ENCODE data around the gene NME1.
A peak's percentile ranks its signal among the peaks of the same experiment; 100 is the strongest.
"Not testable (repeated sequence)": the region's sequence is repeated elsewhere in the genome, so short reads cannot be mapped to it uniquely, and the experiment has no call there.

The NME1 gene

DNA sequence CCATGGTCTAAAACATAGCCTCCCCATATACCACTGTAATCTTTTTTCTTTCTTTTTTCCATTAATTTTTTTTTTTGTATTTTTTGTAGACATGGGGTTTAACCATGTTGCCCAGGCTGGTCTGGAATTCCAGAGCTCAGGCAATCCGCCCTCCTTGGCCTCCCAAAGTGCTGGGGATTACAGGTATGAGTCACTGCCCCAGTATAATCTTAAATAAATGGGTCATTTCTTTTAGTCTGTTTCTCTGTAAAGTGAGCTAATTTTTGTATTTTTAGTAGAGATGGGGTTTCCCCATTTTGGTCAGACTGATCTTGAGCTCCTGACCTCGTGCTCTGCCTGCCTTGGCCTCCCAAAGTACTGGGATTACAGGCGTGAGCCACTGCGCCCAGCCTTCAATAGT is 5.7 kb upstream of the NME1 start:
- peak; percentile 45 for DNase-seq

DNA sequence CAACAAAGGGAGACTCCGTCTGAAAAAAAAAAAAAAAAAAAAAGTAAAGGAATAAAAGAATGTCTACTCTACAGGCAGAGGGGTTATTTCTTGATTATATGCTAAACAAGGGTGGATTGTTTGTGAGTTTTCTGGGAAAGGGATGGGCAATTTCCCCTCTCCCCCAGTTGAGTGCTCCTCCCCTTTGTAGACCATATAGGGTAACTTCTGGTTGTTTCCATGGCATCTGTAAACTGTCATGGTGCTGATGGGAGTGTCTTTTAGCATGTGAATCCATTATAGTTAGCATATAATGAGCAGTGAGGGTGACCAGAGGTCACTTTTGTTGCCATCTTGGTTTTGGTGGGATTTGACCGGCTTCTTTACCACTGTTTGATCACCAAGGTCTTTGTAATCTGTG is 4.2 kb upstream of the NME1 start:
- DNase-seq: no peak

DNA sequence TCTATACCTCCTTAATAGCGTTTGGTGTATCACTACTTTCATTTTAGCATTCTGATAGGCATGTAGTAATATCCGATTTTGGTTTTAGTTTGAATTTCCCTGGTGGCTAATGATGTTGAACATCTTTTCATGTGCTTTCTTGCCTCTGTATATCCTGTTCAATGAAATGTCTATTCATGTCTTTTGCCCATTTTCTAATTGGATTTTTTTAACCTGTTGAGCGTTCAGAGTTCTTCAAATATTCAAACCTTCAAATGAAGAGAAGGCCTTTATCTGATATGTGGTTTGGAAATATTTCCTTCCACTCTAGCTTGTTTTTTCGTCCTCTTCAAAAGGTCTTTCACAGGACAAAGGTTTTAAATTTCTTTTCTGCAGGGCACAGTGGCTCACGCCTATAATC is 2.4 kb upstream of the NME1 start:
- no peak for DNase-seq

DNA sequence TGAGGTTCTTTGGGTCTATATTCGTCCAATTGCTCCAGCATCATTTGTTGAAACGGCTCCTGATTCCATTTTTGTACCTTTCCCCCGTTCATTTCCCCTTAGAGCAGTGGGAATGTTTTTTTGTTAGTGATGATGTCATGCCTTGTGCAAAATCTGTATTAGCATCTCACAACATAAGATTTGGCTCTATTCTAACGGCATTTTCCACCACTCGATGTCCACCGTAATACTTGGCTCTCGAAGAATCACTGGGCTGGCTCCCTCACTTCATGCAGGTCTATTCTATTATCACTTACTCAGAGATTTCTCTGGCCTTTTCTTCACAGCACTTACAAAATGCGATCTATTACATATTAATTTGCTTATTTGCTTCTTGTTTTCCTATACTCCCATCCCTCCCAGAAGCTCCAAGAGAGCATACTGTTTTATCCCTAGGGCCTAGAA is 571 bp upstream of the NME1 start:
- peak; percentile 44 for DNase-seq

DNA sequence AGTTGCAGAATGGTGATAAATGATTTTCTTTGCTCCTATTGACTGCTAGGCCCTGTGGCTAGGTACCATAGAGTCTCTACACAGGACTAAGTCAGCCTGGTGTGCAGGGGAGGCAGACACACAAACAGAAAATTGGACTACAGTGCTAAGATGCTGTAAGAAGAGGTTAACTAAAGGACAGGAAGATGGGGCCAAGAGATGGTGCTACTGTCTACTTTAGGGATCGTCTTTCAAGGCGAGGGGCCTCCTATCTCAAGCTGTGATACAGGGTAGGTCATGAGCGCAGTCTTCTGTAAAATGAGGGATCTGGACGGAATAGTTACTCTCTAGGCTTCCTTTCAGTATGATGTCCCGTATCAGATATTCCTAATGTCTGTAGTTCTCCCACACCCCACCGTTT is 817 bp downstream of the NME1 start:
- DNase-seq: peak; percentile 25

DNA sequence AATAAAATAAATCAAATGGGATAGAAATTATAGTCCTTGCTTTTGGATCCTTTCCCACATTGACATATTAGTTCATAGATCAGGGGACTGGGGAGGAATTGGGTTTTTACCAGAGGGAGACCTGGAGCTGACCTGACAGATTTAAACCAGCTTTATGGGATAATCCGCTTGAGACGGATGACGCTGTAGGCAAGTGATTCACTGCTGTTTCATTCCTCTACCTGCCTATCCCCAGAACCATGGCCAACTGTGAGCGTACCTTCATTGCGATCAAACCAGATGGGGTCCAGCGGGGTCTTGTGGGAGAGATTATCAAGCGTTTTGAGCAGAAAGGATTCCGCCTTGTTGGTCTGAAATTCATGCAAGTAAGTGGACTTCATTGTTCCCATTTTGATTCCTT is 2.1 kb downstream of the NME1 start:
- DNase-seq: no peak

DNA sequence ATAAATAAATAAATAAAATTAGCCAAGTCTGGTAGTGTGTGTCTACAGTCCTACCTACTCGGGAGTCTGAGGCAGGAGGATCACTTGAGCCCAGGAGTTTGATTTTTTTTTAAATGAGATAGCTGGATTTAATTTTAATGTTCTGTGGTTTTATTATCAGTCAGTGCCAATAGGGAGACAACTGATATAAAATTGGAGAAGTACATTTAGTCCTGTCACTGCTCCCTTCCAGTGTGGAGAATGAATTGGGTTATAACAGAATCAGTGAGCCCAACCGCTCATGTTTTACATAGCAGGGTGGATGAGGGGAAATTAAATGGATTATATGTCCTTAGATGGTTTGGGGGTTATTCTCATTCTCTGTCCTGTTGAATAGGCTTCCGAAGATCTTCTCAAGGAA is 6.2 kb downstream of the NME1 start:
- DNase-seq: no peak

DNA sequence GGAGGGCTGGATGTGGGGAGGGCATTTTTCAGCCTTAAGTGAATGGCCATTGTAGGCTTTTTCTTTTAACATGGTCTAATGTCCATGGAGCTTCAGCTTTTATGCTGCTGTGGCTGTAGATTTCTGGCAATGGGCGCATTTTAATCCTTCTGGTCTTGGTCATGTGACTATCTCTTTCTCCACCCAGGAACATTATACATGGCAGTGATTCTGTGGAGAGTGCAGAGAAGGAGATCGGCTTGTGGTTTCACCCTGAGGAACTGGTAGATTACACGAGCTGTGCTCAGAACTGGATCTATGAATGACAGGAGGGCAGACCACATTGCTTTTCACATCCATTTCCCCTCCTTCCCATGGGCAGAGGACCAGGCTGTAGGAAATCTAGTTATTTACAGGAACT is 8.2 kb downstream of the NME1 start:
- DNase-seq: no peak

DNA sequence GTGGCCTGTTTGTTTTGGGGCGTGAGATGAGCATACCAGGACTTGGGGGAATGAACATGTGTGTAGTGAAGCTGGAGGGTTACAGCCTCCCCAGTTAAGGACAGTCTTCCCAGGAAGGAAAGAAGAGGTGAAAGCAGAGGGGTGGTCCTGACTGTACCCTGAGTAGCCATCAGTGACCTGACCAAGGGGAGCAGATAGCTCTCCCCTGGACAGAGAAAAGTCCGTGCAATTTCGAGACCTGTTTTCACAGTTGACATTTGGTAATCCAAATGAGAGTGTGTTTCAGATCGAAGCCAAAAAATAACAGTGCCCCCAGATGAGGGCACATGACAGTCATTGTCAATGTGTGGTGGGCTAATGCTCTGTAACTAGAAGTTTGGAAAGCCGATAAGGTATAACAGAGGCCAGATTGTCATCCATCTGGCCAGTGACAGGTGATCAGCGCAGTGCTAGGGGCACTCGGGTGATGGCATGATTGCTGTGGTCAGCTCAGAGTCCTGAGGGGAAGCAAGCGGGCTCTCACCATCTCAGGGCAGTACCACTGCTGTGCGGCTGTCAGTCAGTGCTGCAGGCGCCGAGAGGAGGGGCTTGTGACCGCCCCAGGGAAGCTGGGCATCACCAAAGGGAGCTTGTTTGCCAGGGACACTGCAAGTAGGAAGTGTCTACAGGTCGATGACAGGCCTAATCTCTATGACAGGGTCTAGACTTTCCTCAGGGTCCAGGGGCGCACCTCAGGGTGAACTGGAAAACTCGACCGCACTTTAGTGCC is 11.7 kb downstream of the NME1 start:
- no peak for DNase-seq

DNA sequence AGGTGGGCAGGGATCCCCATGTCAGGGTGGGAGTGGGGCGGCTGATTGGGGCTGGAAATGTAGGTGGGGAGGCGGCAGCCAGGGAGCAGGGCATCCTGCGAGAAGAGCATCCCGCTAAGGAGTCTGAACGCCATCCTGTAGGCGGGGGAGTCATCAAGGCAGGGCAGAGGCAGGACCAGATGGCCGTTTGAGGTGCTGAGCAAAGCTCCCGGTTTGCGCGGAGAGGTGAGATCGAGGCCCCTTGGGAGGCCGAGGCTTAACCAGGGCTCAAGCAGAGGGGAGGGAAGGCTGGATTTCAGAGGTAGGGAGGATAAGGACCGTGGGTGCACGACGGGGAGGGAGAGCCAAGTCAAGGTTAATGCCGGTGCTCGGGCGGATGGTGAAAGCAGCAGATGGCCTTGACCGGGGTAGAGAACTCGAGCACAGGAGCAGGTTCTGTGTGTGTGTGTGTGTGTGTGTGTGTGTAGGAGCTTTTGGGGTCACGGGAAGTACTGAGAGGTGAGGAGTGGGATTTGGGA is 12.4 kb downstream of the NME1 start:
- DNase-seq: peak; percentile 35

DNA sequence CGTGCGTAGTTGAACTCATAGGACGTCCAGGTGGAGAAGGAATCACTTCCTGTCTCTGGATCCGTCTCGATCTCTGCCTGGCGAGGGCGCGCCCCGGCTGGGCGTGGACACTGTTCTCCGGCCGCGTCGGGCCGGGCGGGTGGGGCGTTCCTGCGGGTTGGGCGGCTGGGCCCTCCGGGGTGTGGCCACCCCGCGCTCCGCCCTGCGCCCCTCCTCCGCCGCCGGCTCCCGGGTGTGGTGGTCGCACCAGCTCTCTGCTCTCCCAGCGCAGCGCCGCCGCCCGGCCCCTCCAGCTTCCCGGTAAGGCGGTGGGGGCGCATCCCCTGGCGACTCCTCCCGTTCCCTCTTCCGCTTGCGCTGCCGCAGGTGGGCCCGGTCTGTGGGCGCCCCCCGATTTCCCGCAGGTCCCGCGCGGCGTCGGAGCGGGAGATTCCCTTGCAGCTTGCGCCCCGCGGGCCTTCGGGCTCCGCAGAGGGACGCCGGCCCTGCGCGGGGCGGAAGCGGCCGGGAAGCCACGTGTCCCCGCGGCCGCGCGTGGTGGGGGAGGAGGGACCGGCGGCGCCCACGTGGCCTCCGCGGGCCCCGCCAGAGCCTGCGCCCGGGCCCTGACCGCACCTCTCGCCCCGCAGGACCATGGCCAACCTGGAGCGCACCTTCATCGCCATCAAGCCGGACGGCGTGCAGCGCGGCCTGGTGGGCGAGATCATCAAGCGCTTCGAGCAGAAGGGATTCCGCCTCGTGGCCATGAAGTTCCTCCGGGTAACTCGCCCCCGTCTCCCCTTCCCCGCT is 13.0 kb downstream of the NME1 start, which contains the start of gene NME2:
Gene NME2, plus strand, starts transcription at position 214 of the 789 bp plus-strand sequence. Its CDS starts 420 bp downstream, at position 634.
- DNase-seq: peak; percentile 89

DNA sequence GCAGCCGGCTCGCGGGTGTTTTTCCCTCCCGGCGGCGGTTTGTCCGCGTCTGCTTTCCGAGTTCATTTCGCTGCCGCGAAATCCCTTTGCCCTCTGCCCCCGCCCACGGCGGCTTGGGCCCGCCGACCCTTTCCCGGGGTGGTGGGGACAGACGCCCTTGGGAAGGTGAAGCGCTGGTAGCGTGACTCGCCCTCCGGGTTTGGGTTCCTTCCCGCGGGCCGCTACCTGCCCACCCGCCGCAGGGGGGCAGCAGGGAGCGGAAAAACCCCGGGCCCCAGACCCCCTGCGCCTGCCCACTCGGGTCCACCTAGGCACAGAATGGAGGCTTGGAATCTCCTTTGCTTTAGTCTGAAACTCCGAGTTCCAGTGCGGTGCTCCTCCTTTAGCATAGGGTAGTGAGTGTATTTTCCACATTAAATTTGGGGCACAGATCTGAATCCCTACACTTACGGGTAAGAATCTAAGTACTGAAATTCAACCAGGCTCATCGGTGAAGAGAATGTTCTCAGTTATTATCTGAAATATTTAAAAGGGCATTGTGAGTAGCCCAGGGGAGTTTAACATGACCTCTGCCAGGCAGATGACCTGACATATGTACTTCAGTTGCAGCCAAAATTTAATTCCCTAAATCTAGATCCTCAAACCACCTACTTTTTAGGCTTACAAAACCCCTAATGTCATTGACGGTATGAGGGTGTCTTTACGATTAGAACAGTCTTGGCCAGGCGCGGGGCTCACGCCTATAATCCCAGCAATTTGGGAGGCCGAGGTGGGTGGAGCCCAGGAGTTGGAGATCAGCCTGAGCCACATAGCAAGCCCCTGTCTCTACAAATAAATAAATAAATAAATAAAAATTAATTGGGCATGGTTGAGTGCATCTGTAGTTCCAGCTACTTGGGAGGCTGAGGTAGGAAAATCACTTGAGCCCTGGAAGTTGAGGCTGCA is 13.9 kb downstream of the NME1 start:
- DNase-seq: peak; percentile 62

DNA sequence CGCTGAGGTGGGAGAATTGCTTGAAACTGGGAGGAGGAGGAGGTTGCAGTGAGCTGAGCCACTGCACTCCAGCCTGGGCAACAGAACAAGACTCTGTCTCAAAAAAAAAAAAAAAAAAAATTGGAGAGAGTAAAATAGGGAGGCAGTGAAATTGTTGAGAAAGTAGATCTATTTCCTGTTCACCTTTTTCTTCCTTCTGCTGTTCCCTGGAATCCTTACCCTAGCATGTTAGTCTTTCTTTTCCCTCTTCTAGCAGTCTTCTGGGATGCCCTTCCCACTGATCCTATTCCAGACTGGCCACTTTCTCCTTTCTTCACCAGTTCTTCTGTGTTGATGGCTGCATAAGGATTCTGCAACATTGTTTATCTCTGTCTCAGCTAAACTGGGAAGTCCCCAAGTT is 16.0 kb downstream of the NME1 start:
- DNase-seq: peak; percentile 14

DNA sequence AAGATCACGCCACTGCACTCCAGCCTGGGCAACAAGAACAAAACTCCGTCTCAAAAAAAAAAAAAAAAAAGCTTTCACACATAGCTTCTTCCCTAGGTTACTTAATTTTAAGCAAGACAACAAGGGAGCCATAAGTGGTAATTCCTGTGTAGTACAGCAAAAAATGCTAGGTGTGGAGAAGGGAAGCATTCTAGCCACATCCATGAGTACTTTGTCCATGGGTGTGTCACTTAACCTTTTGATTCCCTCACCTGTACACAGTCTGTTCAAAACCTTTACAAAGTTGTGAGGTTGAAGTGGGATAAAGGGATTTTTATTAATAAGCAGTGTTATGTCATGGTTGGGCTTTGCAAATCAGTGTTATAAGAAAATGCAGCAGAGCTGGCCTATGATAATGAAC is 17.4 kb downstream of the NME1 start:
- no peak for DNase-seq

DNA sequence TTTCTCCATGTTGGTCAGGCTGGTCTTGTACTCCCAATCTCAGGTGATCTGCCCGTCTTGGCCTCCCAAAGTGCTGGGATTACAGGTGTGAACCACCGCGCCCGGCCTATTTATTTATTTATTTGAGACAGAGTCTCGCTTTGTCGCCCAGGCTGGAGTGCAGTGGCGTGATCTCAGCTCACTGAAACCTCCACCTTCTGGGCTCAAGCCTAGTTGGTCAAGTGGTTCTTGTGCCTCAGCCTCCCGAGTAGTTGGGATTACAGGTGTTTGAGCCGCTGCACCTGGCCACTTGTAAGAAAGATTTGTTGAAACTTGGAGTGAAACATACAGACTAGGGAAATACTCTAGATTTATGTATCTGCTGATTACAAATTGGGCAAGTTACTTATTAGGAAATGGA is 18.7 kb downstream of the NME1 start:
- not testable (repeated sequence) for DNase-seq

DNA sequence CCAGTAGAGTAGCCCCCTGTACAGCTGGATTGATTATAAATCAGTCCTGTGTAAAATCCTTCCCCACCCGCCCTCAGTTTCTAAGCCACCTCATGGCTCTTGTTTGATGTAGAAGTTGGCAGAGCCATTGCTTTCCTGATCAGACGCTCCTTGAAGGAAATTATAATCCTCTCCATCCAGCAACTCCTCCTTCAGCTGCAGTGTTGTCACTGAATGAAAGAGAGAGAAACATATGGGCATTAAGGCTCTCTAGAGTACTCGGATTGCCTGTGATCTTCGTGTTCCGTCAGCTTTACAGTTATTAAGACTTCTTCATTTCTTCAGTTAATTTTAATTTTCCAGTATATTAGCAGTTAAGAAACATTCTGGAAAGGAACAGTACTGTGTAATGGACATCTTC is 27.1 kb downstream of the NME1 start:
- no peak for DNase-seq

DNA sequence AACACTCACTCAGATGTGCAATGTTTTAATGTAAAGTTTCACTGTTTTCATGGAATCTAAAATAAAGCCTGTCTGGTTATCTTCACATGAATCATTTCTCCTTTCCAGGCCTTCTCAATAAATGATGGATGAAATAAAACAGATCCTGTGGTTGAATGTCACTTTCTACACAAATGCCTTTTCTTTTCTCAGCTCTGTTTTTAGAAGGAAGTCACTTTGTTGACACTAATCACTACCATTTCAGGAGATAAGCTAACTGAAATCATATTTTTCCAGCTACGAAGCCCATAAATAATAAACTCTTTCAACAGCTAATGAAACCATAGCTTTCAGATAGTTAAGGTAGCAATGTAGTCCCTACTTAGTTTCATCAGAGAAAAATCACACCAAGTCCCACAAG is 30.8 kb downstream of the NME1 start:
- DNase-seq: no peak

DNA sequence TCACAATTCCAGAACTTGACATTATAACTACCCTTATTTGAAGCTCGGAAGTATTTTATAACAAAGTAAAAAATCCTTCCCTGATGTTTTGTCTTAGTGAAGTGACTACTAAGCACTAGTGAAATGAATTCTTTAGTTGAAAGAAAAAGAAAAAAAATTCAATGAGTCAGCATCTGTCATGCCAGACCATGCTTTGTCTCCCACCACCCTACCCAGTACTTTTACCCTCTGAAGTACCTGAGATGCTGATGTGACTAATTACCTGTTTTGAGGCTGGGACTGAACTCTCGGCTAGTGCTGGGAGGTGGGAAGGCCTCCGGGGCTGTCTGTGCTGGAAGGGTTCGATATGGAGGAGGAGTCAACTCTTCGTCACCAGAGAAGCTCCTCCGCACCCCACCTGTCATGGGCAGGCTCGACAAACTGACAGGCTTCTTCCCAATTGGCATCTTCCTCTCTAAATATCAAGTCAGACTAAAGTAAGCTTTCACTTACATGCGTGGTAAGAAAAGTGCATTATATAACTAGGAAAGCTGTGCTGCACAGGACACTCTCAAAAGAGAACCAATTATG is 32.5 kb downstream of the NME1 start:
- DNase-seq: no peak

DNA sequence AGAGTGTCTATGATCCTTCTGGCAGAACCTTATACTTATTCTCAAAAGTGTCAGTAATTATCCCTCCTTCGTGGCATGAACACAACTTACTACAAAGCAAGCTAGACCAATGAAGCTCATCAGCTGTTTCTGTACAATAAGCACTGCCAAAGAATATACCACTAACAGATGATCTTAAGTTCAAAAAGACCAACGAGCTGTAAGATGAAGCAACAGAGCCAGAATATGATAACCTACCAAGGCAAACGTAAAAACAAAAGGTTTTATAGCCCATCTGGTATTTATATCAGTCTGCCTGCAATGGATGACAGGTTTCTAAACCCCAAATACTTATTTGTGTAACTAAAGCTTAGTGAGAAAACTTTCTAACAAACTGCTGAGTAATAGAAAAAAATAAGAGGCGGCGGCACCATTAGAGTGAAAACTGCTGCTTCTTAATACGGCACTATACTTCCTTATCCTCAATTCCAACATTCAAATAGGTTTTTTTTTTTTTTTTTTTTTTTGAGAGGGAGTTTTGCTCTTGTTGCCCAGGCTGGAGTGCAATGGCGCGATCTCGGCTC is 35.0 kb downstream of the NME1 start:
- no peak for DNase-seq

DNA sequence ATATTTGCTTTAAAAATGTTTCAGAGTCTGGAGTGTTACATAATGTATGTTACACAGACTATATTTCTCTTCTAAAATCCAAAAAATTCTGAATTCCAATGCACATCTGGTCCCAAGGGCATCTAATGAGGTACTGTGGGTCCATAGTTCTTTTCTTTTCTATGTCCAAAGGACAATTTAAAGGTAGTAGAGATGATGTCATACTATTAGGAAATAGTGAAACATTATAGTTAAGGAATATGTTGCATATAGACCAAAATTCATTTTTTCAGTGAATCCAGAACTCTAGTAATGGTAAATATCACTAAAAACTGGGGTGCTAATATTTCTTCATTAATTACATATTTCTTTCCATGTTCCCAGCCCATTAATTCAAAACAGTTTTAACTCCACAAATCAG is 35.8 kb downstream of the NME1 start:
- DNase-seq: no peak

DNA sequence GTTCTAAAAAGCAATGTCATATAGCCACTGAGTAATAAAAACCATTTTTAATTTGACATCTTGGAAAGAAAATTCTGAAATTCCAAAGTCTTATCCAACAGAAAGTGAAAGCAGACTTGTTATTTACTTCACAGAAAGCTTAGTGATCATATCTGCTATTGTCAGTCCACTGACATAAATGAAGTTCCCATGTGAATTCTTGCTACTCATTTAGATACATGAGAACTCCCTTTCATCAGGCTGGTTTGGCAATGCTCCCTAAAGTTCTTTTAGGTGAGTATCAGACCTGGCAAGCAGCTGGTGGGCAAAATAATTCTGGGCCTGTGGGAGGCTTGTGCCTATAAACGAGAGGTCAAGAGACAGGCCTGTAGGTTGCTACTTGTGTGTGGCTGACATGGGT is 36.3 kb downstream of the NME1 start:
- no peak for DNase-seq

DNA sequence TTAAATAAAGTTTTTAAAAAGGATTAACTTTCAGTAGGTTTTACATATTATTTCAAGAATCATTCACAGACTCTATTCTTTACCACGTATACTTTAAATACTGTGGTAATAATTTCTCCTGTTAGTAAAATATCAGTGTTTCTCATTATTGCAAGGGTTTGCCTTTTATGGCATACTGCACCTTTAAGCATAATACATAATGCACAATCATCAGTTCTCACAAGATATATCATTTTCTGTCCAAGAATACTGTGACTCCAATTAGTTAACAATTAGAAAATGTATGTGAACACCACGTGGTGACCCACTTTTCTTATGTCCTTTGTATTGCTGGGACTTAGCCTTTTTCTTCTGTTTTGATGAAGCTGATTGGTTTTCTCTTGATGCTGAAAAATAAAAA is 38.5 kb downstream of the NME1 start:
- no peak for DNase-seq
